Neural cell (in vitro differentiated cells): ENCODE measurements around the gene RGS5. TPM values are rescaled to one million over a fixed set of nuclear protein-coding genes. Genes with fewer than 3 reads are reported as not detected.

ENCODE experiments used
- H2AFZ ChIP-seq: fragments of 200-600, 300-800 bp; sonication (generic), shearing (Covaris generic); 2 replicates; pipeline ENCODE4 v1.6.0; 2014; ENCODE audit warnings: low read depth, mild to moderate bottlenecking, antibody characterized with exemption, low read length, moderate library complexity
- H3F3A ChIP-seq: fragments of 200-600 bp; shearing (Covaris generic); 2 replicates; pipeline ENCODE4 v1.6.1; 2016; ENCODE audit warnings: mild to moderate bottlenecking, moderate library complexity, mixed read lengths, antibody characterized with exemption, low read length; ENCODE audit not compliant: insufficient read depth, poor library complexity, severe bottlenecking
- H3K27ac ChIP-seq: fragments of 200-600, 300-800 bp; sonication (generic), shearing (Covaris generic); 2 replicates; pipeline ENCODE4 v1.5.1; 2014; ENCODE audit warnings: mild to moderate bottlenecking, low read length, moderate library complexity
- H3K27me3 ChIP-seq: fragments of 300-800, 200-600 bp; sonication (generic), shearing (Covaris generic); 2 replicates; pipeline ENCODE4 v1.6.0; 2014; ENCODE audit warnings: mild to moderate bottlenecking, low read depth, low read length, moderate library complexity; ENCODE audit not compliant: insufficient read depth
- H3K36me3 ChIP-seq: fragments of 300-800, 200-600 bp; sonication (generic), shearing (Covaris generic); 2 replicates; pipeline ENCODE4 v1.5.1; 2014; ENCODE audit warnings: mild to moderate bottlenecking, antibody characterized with exemption, low read length, moderate library complexity; ENCODE audit not compliant: insufficient read depth
- H3K4me2 ChIP-seq: fragments of 300-800, 200-600 bp; sonication (generic), shearing (Covaris generic); 2 replicates; pipeline ENCODE4 v1.6.0; 2014; ENCODE audit warnings: mild to moderate bottlenecking, low read length
- H3K4me3 ChIP-seq: fragments of 300-800, 200-600 bp; sonication (generic), shearing (Covaris generic); 2 replicates; pipeline ENCODE4 v1.5.1; 2014; ENCODE audit warnings: mild to moderate bottlenecking, low read length, moderate library complexity
- H3K79me2 ChIP-seq: fragments of 200-600 bp; shearing (Covaris generic); replicated peaks from 2 replicates; pipeline ENCODE4 v1.6.0; 2014; ENCODE audit warnings: mild to moderate bottlenecking, low read length, moderate library complexity; ENCODE audit not compliant: insufficient read depth
- H3K9ac ChIP-seq: fragments of 300-800, 200-600 bp; sonication (generic), shearing (Covaris generic); 2 replicates; pipeline ENCODE4 v1.6.1; 2016; ENCODE audit warnings: mild to moderate bottlenecking, low read length, mixed read lengths
- H3K9me2 ChIP-seq: fragments of 200-600 bp; shearing (Covaris generic); 2 replicates; pipeline ENCODE4 v1.6.1; 2016; ENCODE audit warnings: mild to moderate bottlenecking, low read length, mixed read lengths; ENCODE audit not compliant: insufficient read depth
- H3K9me3 ChIP-seq: fragments of 200-600, 300-800 bp; sonication (generic), shearing (Covaris generic); 2 replicates; pipeline ENCODE4 v1.6.1; 2016; ENCODE audit warnings: mild to moderate bottlenecking, mixed run types, low read length, moderate library complexity, mixed read lengths
- H4K20me1 ChIP-seq: fragments of 200-600 bp; shearing (Covaris generic); 2 replicates; pipeline ENCODE4 v1.6.1; 2016; ENCODE audit warnings: mild to moderate bottlenecking, mixed run types; ENCODE audit not compliant: insufficient read depth
- EP300 ChIP-seq: fragments of 450-650 bp; conservative IDR thresholded peaks from 2 replicates; pipeline ENCODE4 v1.6.1; 2014; ENCODE audit warnings: antibody characterized with exemption, mild to moderate bottlenecking, moderate library complexity; ENCODE audit not compliant: poor library complexity, severe bottlenecking
- EZH2 ChIP-seq: fragments of 200-600, 300-800 bp; shearing (Covaris generic), sonication (generic); IDR thresholded peaks from 2 replicates; pipeline ENCODE4 v1.6.1; 2014; ENCODE audit warnings: antibody characterized with exemption, low read length, borderline replicate concordance, mild to moderate bottlenecking; ENCODE audit not compliant: insufficient read depth, poor library complexity, severe bottlenecking
- MXI1 ChIP-seq: fragments of 450-650 bp; conservative IDR thresholded peaks from 2 replicates; pipeline ENCODE4 v1.6.1; 2014; ENCODE audit warnings: antibody characterized with exemption, mild to moderate bottlenecking; ENCODE audit not compliant: poor library complexity, severe bottlenecking
- POLR2AphosphoS5 ChIP-seq: IDR thresholded peaks from 2 replicates; pipeline ENCODE4 v1.6.1; 2012
- RAD21 ChIP-seq: fragments of 450-650 bp; conservative IDR thresholded peaks from 2 replicates; pipeline ENCODE4 v1.6.1; 2014; ENCODE audit warnings: antibody characterized with exemption, mild to moderate bottlenecking, moderate library complexity
- REST ChIP-seq: IDR thresholded peaks from 2 replicates; pipeline ENCODE4 v1.6.1; 2012; ENCODE audit warnings: borderline replicate concordance
- SMC3 ChIP-seq: fragments of 450-650 bp; conservative IDR thresholded peaks from 2 replicates; pipeline ENCODE4 v1.6.1; 2014; ENCODE audit warnings: antibody characterized with exemption, mild to moderate bottlenecking, moderate library complexity; ENCODE audit not compliant: poor library complexity
- TAF1 ChIP-seq: IDR thresholded peaks from 2 replicates; pipeline ENCODE4 v1.6.1; 2012; ENCODE audit warnings: low read depth
- polyA plus RNA-seq: library from polyadenylated mRNA; depleted of rRNA; stranded (reverse); fragments of >200 nt; gene quantifications from 2 replicates; pipeline ENCODE4 v1.2.3, GENCODE V29; 2014
- TF ChIP-seq, protein P1 (sequence below): fragments of 450-650 bp; IDR thresholded peaks from 2 replicates; pipeline ENCODE4 v1.5.1; 2014; ENCODE audit warnings: antibody characterized with exemption, mild to moderate bottlenecking, moderate library complexity; ENCODE audit not compliant: poor library complexity, severe bottlenecking

RGS5 gene
- polyA plus RNA-seq, 1 donor from 2014 or later, result 6.5 TPM

- Histone ChIP-seq H2AFZ (no peak overlapping the region), H3K4me3 (no peak overlapping the region), H3K9ac (no peak overlapping the region), H3K27me3 (no peaks in the 10 kb centered on the region), H3K9me3 (no peaks in the 10 kb centered on the region), H4K20me1 (no peaks in the 10 kb centered on the region), H3K4me2 (no peak overlapping the region), H3K79me2 (no peaks in the 10 kb centered on the region), H3K27ac (no peak overlapping the region), H3F3A (no peaks in the 10 kb centered on the region), H3K9me2 (no peaks in the 10 kb centered on the region), H3K36me3 (no peaks in the 10 kb centered on the region)
- no peak for TF ChIP-seq REST
- TF ChIP-seq, protein P1, sequence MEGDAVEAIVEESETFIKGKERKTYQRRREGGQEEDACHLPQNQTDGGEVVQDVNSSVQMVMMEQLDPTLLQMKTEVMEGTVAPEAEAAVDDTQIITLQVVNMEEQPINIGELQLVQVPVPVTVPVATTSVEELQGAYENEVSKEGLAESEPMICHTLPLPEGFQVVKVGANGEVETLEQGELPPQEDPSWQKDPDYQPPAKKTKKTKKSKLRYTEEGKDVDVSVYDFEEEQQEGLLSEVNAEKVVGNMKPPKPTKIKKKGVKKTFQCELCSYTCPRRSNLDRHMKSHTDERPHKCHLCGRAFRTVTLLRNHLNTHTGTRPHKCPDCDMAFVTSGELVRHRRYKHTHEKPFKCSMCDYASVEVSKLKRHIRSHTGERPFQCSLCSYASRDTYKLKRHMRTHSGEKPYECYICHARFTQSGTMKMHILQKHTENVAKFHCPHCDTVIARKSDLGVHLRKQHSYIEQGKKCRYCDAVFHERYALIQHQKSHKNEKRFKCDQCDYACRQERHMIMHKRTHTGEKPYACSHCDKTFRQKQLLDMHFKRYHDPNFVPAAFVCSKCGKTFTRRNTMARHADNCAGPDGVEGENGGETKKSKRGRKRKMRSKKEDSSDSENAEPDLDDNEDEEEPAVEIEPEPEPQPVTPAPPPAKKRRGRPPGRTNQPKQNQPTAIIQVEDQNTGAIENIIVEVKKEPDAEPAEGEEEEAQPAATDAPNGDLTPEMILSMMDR, result no peak
- no peak for TF ChIP-seq SMC3
- no peak for TF ChIP-seq MXI1
- no peak for TF ChIP-seq RAD21
- no peak for TF ChIP-seq EZH2
- TF ChIP-seq EP300, result no peak
- no peak for TF ChIP-seq TAF1
- no peak for TF ChIP-seq POLR2AphosphoS5
Observed at GRCh38 chr1:163137556-163138265, 65.0 kb downstream of the RGS5 start.

- Histone ChIP-seq H3K36me3 (no peaks in the 10 kb centered on the region), H3K79me2 (no peaks in the 10 kb centered on the region), H3K27me3 (no peaks in the 10 kb centered on the region), H3K9ac (no peak overlapping the region), H3K4me2 (no peak overlapping the region), H3K9me2 (no peaks in the 10 kb centered on the region), H4K20me1 (no peaks in the 10 kb centered on the region), H3K9me3 (no peaks in the 10 kb centered on the region), H3K4me3 (no peak overlapping the region), H3K27ac (no peak overlapping the region), H3F3A (no peaks in the 10 kb centered on the region), H2AFZ (no peak overlapping the region)
- TF ChIP-seq POLR2AphosphoS5, result no peak
- no peak for TF ChIP-seq TAF1
- no peak for TF ChIP-seq RAD21
- TF ChIP-seq EP300, result no peak
- TF ChIP-seq REST, result no peak
- TF ChIP-seq SMC3, result no peak
- TF ChIP-seq EZH2, result no peak
- TF ChIP-seq, protein P1, result no peak
- TF ChIP-seq MXI1, result no peak
Observed at GRCh38 chr1:163131981-163132380, 70.7 kb downstream of the RGS5 start.
